HEK293 (cell line): ENCODE data around the gene CDS1.
A peak's percentile ranks its signal among the peaks of the same experiment; 100 is the strongest.

Experiments used
- CTCF ChIA-PET: fragments of 350-600 bp; formaldehyde crosslinking; extraction: SDS; loops from one replicate; lab custom pipeline; 2021; ENCODE audit warnings: antibody characterized with exemption; lab: Yijun Ruan, JAX
- POLR2A ChIA-PET: fragments of 300-600 bp; formaldehyde crosslinking; extraction: SDS; loops from one replicate; lab custom pipeline; 2020; ENCODE audit warnings: antibody characterized with exemption, inconsistent platforms; lab: Yijun Ruan, JAX
- H3K27ac ChIP-seq: fragments of 200-500 bp; sonication (Bioruptor generic); 2 replicates; pipeline ENCODE4 v1.5.1; 2014; ENCODE audit warnings: low read depth, low read length, control low read depth, inconsistent platforms; ENCODE audit errors: extremely low read depth
- H3K36me3 ChIP-seq, 2 experiments: fragments of 200-500 bp in 1 of 2; sonication (Bioruptor generic) in 1 of 2; 1 replicate in 1 of 2; 2 replicates in 1 of 2; pipeline ENCODE4 v1.5.1; 2014 to 2017; ENCODE audit warnings: inconsistent platforms in 2 of 2, low read length in 2 of 2; ENCODE audit not compliant: control insufficient read depth in 2 of 2, insufficient read depth in 1 of 2
- H3K4me1 ChIP-seq: fragments of 200-500 bp; sonication (Bioruptor generic); 2 replicates; pipeline ENCODE4 v1.5.1; 2014; ENCODE audit warnings: mild to moderate bottlenecking, low read length, inconsistent platforms; ENCODE audit not compliant: control insufficient read depth, insufficient read depth
- H3K4me3 ChIP-seq: 2 replicates; pipeline ENCODE4 v1.5.1; 2011; ENCODE audit warnings: low read depth, mild to moderate bottlenecking, control low read depth, low read length, moderate library complexity
- H3K9me3 ChIP-seq: fragments of 200-500 bp; sonication (Bioruptor generic); 2 replicates; pipeline ENCODE4 v1.5.1; 2014; ENCODE audit warnings: low read depth, low read length, inconsistent platforms; ENCODE audit not compliant: control insufficient read depth, insufficient read depth
- AEBP2 ChIP-seq: fragments of 450-650 bp; formaldehyde crosslinking; IDR thresholded peaks from 2 replicates; pipeline ENCODE4 v1.5.1; 2016; ENCODE audit warnings: missing biosample characterization, missing genetic modification characterization, borderline replicate concordance
- FEZF1 ChIP-seq: fragments of 450-650 bp; formaldehyde crosslinking; IDR thresholded peaks from 2 replicates; pipeline ENCODE4 v1.5.1; 2016; ENCODE audit warnings: missing biosample characterization, missing genetic modification characterization
- GLI4 ChIP-seq: fragments of 450-650 bp; formaldehyde crosslinking; IDR thresholded peaks from 2 replicates; pipeline ENCODE4 v1.5.1; 2016; ENCODE audit warnings: missing biosample characterization, missing genetic modification characterization
- HIC1 ChIP-seq: fragments of 450-650 bp; formaldehyde crosslinking; IDR thresholded peaks from 2 replicates; pipeline ENCODE4 v1.5.1; 2016; ENCODE audit warnings: missing biosample characterization, missing genetic modification characterization
- HOXA7 ChIP-seq: sonication (generic); formaldehyde crosslinking; IDR thresholded peaks from 2 replicates; pipeline ENCODE4 v1.8.1; 2022; ENCODE audit warnings: missing genetic modification reagents, borderline replicate concordance
- IKZF3 ChIP-seq: fragments of 450-650 bp; IDR thresholded peaks from 2 replicates; pipeline ENCODE4 v1.5.0; 2018; ENCODE audit warnings: missing biosample characterization, mild to moderate bottlenecking, missing genetic modification characterization, moderate library complexity
- MEIS1 ChIP-seq: sonication (generic); formaldehyde crosslinking; IDR thresholded peaks from 2 replicates; pipeline ENCODE4 v1.8.1; 2022; ENCODE audit warnings: missing genetic modification reagents, mild to moderate bottlenecking, borderline replicate concordance
- MZF1 ChIP-seq: fragments of 450-650 bp; formaldehyde crosslinking; IDR thresholded peaks from 2 replicates; pipeline ENCODE4 v1.5.1; 2017; ENCODE audit warnings: missing biosample characterization, missing genetic modification characterization, borderline replicate concordance
- PRDM10 ChIP-seq: fragments of 450-650 bp; formaldehyde crosslinking; IDR thresholded peaks from 2 replicates; pipeline ENCODE4 v1.5.1; 2016; ENCODE audit warnings: missing biosample characterization, missing genetic modification characterization
- SCRT1 ChIP-seq: fragments of 450-650 bp; formaldehyde crosslinking; IDR thresholded peaks from 2 replicates; pipeline ENCODE4 v1.5.1; 2016; ENCODE audit warnings: missing biosample characterization, missing genetic modification characterization, borderline replicate concordance
- SP2 ChIP-seq: fragments of 450-650 bp; formaldehyde crosslinking; IDR thresholded peaks from 2 replicates; pipeline ENCODE4 v1.5.1; 2016; ENCODE audit warnings: missing biosample characterization, missing genetic modification characterization
- ZBTB48 ChIP-seq: fragments of 450-650 bp; formaldehyde crosslinking; IDR thresholded peaks from 2 replicates; pipeline ENCODE4 v1.5.1; 2016; ENCODE audit warnings: missing biosample characterization, missing genetic modification characterization
- ZBTB8A ChIP-seq: fragments of 450-650 bp; formaldehyde crosslinking; IDR thresholded peaks from 2 replicates; pipeline ENCODE4 v1.5.1; 2016; ENCODE audit warnings: missing biosample characterization, missing genetic modification characterization
- ZFP37 ChIP-seq: fragments of 450-650 bp; formaldehyde crosslinking; IDR thresholded peaks from 2 replicates; pipeline ENCODE4 v1.5.1; 2016; ENCODE audit warnings: missing biosample characterization, missing genetic modification characterization
- ZNF10 ChIP-seq: fragments of 450-650 bp; formaldehyde crosslinking; IDR thresholded peaks from 2 replicates; pipeline ENCODE4 v1.5.1; 2017; ENCODE audit warnings: missing biosample characterization, missing genetic modification characterization
- ZNF24 ChIP-seq: fragments of 450-650 bp; formaldehyde crosslinking; IDR thresholded peaks from 2 replicates; pipeline ENCODE4 v1.5.1; 2016; ENCODE audit warnings: missing biosample characterization, missing genetic modification characterization
- ZNF501 ChIP-seq: fragments of 450-650 bp; formaldehyde crosslinking; IDR thresholded peaks from 2 replicates; pipeline ENCODE4 v1.5.1; 2016; ENCODE audit warnings: missing biosample characterization, missing genetic modification characterization
- ZNF521 ChIP-seq: fragments of 450-650 bp; formaldehyde crosslinking; IDR thresholded peaks from 2 replicates; pipeline ENCODE4 v1.5.1; 2017; ENCODE audit warnings: missing biosample characterization, mild to moderate bottlenecking, missing genetic modification characterization
- ZNF664 ChIP-seq: fragments of 450-650 bp; formaldehyde crosslinking; IDR thresholded peaks from 2 replicates; pipeline ENCODE4 v1.5.1; 2016; ENCODE audit warnings: missing biosample characterization, missing genetic modification characterization
- ZNF677 ChIP-seq: fragments of 450-650 bp; IDR thresholded peaks from 2 replicates; pipeline ENCODE4 v1.5.0; 2018; ENCODE audit warnings: missing biosample characterization, mild to moderate bottlenecking, missing genetic modification characterization, moderate library complexity
- ZNF785 ChIP-seq: fragments of 450-650 bp; formaldehyde crosslinking; IDR thresholded peaks from 2 replicates; pipeline ENCODE4 v1.5.1; 2016; ENCODE audit warnings: missing biosample characterization, missing genetic modification characterization
- ZSCAN16 ChIP-seq: fragments of 450-650 bp; formaldehyde crosslinking; IDR thresholded peaks from 2 replicates; pipeline ENCODE4 v1.5.1; 2016; ENCODE audit warnings: missing biosample characterization, missing genetic modification characterization
- TF ChIP-seq, protein P1 (sequence below): fragments of 450-650 bp; formaldehyde crosslinking; IDR thresholded peaks from 2 replicates; pipeline ENCODE4 v1.5.1; 2016; ENCODE audit warnings: missing biosample characterization, missing genetic modification characterization
- TF ChIP-seq, protein P2 (sequence below): fragments of 450-650 bp; formaldehyde crosslinking; IDR thresholded peaks from 2 replicates; pipeline ENCODE4 v1.5.1; 2017; ENCODE audit warnings: missing biosample characterization, missing genetic modification characterization

The CDS1 gene

DNA sequence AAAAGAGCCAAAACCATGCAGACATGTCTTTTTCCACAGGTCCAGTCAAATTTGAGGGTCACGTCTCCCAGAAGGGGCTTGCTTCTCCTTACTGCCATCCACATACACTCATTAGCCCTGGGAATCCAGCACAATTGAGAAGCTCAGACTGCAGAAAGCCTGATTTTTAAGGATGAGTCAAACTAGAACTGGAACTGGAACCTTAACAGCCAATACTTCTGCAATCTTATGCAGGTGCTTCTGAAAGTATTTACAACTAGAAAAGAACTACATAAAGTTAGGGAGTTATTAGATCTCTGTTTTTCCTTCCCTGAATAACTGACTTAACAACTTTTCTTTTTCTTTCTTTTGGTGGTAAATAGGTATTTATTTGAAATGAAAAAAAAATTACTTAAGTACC, 86.3 kb downstream of the CDS1 start:
- no peak for TF ChIP-seq ZNF664 (tag by site-specific recombination)
- no peak for TF ChIP-seq ZFP37 (tag by site-specific recombination)
- no peak for TF ChIP-seq SCRT1 (tag by site-specific recombination)
- no peak for TF ChIP-seq AEBP2 (tag by site-specific recombination)
- TF ChIP-seq ZNF521 (tag by site-specific recombination), result no peak
- TF ChIP-seq HOXA7 (CRISPR knock-in tag), result no peak
- no peak for TF ChIP-seq SP2
- no peak for TF ChIP-seq GLI4
- no peak for TF ChIP-seq PRDM10
- no peak for TF ChIP-seq ZSCAN16
- ChIA-PET POLR2A (no interaction called here), CTCF (interaction anchor here (0.6 kb wide), 1 partner anchor 54 kb away, joined by 3 read pairs; no protein-coding TSS in a partner anchor)

DNA sequence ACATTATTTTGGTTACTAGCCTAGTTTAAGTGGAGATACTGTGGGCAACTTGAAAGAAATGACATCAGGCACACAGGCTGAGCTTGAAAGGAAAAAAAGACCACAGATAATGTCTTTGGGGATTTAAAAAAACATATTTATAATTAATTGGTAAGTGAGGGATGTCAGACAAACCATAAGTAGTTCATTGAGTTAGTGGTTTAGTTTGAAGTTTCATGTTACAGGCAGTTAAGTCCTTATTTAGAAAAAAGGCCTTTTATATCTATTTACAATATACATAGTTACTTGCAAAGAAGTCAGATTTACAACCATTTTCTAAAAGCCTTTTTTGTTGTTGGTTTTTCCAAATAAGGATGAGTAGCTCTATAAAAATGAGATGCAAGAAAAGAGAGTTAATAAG, 89.2 kb downstream of the CDS1 start:
- Histone ChIP-seq H3K4me3 (no peak overlapping the region), H3K36me3 (peaks cover under 1 to 78% of the 10 kb centered on the region in 2 experiments; a peak in 2 of 3 replicates), H3K27ac (no peak overlapping the region), H3K9me3 (no peaks in the 10 kb centered on the region), H3K4me1 (no peaks in the 10 kb centered on the region)
- ChIA-PET POLR2A (no interaction called here), CTCF (interaction anchor here (1.0 kb wide), 1 partner anchor 78 kb away, joined by 3 read pairs; no protein-coding TSS in a partner anchor)
- TF ChIP-seq ZNF24 (tag by site-specific recombination) (no peak), HIC1 (no peak), ZNF10 (no peak), IKZF3 (no peak), ZNF785 (tag by site-specific recombination) (no peak), ZNF501 (no peak), MEIS1 (CRISPR knock-in tag) (no peak), ZBTB8A (no peak), MZF1 (tag by site-specific recombination) (peak; percentile 94), ZNF677 (tag by site-specific recombination) (no peak), ZBTB48 (tag by site-specific recombination) (no peak), FEZF1 (tag by site-specific recombination) (peak; percentile 14; the same call in 1 of the 2 replicates)
- TF ChIP-seq, protein P1, sequence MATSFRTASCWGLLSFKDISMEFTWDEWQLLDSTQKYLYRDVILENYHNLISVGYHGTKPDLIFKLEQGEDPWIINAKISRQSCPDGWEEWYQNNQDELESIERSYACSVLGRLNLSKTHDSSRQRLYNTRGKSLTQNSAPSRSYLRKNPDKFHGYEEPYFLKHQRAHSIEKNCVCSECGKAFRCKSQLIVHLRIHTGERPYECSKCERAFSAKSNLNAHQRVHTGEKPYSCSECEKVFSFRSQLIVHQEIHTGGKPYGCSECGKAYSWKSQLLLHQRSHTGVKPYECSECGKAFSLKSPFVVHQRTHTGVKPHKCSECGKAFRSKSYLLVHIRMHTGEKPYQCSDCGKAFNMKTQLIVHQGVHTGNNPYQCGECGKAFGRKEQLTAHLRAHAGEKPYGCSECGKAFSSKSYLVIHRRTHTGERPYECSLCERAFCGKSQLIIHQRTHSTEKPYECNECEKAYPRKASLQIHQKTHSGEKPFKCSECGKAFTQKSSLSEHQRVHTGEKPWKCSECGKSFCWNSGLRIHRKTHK (tag by site-specific recombination), result no peak
- TF ChIP-seq, protein P2, sequence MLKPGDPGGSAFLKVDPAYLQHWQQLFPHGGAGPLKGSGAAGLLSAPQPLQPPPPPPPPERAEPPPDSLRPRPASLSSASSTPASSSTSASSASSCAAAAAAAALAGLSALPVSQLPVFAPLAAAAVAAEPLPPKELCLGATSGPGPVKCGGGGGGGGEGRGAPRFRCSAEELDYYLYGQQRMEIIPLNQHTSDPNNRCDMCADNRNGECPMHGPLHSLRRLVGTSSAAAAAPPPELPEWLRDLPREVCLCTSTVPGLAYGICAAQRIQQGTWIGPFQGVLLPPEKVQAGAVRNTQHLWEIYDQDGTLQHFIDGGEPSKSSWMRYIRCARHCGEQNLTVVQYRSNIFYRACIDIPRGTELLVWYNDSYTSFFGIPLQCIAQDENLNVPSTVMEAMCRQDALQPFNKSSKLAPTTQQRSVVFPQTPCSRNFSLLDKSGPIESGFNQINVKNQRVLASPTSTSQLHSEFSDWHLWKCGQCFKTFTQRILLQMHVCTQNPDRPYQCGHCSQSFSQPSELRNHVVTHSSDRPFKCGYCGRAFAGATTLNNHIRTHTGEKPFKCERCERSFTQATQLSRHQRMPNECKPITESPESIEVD, result peak; percentile 65

More for the DNA sequence above, 86.3 kb downstream of the CDS1 start:
- H3K4me3 ChIP-seq, result no peak overlapping the region
- peaks cover 0 to 62% of the 10 kb centered on the region in 2 experiments; a peak in 1 of 3 replicates for H3K36me3 ChIP-seq
- no peak overlapping the region for H3K27ac ChIP-seq
- no peaks in the 10 kb centered on the region for H3K9me3 ChIP-seq
- H3K4me1 ChIP-seq, result no peaks in the 10 kb centered on the region
